K562 (cell line): ENCODE results near the gene PTPRE. TPM values are rescaled to one million over a fixed set of nuclear protein-coding genes. Genes with fewer than 3 reads are reported as not detected.

Source experiments
- ATAC-seq: fragments of 200-7000 bp; cut with Tn5 transposase; 3 replicates; pipeline ENCODE4 v1.9.1; 2020; ENCODE audit warnings: moderate library complexity
- BruUV-seq: library from RNA; stranded (reverse); fragments of 400-500 nt; replicated peaks from 2 replicates; lab custom pipeline; 2021; lab: Mats Ljungman, UMichigan
- CTCF ChIA-PET: fragments of 300-600 bp; formaldehyde crosslinking; extraction: SDS; loops from one replicate; lab custom pipeline; 2021; ENCODE audit warnings: low intra/inter-chr PET ratio; lab: Yijun Ruan, JAX
- POLR2A ChIA-PET: fragments of 300-600, 350-650 bp; sonication (Branson Sonifier 250); formaldehyde crosslinking; extraction: SDS; loops from one replicate; lab custom pipeline; 2021; ENCODE audit warnings: antibody characterized with exemption, inconsistent platforms; lab: Yijun Ruan, JAX
- DNase-seq, 4 experiments: peaks; one replicate each; pipeline versions ENCODE4 v3.0.0 to v3.0.0-alpha.2; 2011 to 2018; ENCODE audit warnings: low spot score in 3 of 4, mixed read lengths in 3 of 4; ENCODE audit errors: extremely low read depth in 1 of 4
- FAIRE-seq: peaks from 2 replicates; lab custom pipeline; 2011; peaks lifted over from hg19 to GRCh38; lab: Jason Lieb, UNC
- H2AFZ ChIP-seq: 2 replicates; pipeline ENCODE4 v1.6.0; 2011; ENCODE audit warnings: low read depth, low read length, control low read depth, inconsistent platforms
- H3K27ac ChIP-seq: fragments of 200-600 bp; 3 replicates; pipeline ENCODE4 v1.8.0; 2011; ENCODE audit warnings: low read depth, mild to moderate bottlenecking, control low read depth, inconsistent platforms, low read length, moderate library complexity, mixed read lengths; ENCODE audit errors: extremely low read depth
- H3K27me3 ChIP-seq, 2 experiments: fragments of 300-600 bp in 1 of 2; 2 replicates in 1 of 2; 3 replicates in 1 of 2; pipeline versions ENCODE4 v1.6.0 to v1.8.0; 2011; ENCODE audit warnings: inconsistent platforms in 2 of 2, low read length in 2 of 2, mild to moderate bottlenecking in 1 of 2, mixed read lengths in 1 of 2, moderate library complexity in 1 of 2; ENCODE audit not compliant: control insufficient read depth in 2 of 2, insufficient read depth in 2 of 2
- H3K36me3 ChIP-seq: fragments of 300-600 bp; 3 replicates; pipeline ENCODE4 v1.8.0; 2011; ENCODE audit warnings: mild to moderate bottlenecking, low read length, inconsistent platforms; ENCODE audit not compliant: control insufficient read depth, insufficient read depth
- H3K4me1 ChIP-seq, 2 experiments: fragments of 200-600 bp in 1 of 2; replicated peaks in 1 of 2; 2 replicates in 1 of 2; 3 replicates in 1 of 2; pipeline versions ENCODE4 v1.5.1 to v1.8.0; 2011; ENCODE audit warnings: inconsistent platforms in 2 of 2, low read length in 2 of 2, mild to moderate bottlenecking in 1 of 2, mixed read lengths in 1 of 2, moderate library complexity in 1 of 2; ENCODE audit not compliant: control insufficient read depth in 2 of 2, insufficient read depth in 2 of 2
- H3K4me2 ChIP-seq: 2 replicates; pipeline ENCODE4 v1.6.1; 2011; ENCODE audit warnings: low read length, control low read depth, inconsistent platforms, mixed read lengths; ENCODE audit not compliant: insufficient read depth
- H3K4me3 ChIP-seq: fragments of 200-600 bp; sonication (generic), shearing (Covaris generic); 2 replicates; pipeline ENCODE4 v1.5.1; 2016; ENCODE audit warnings: control low read depth, inconsistent platforms
- H3K79me2 ChIP-seq: fragments of 200-600 bp; 3 replicates; pipeline ENCODE4 v1.8.0; 2011; ENCODE audit warnings: low read length, inconsistent platforms; ENCODE audit not compliant: control insufficient read depth, insufficient read depth
- H3K9ac ChIP-seq, 2 experiments: 2 replicates each; pipeline versions ENCODE4 v1.6.0 to v1.6.1; 2011; ENCODE audit warnings: low read depth in 2 of 2, low read length in 2 of 2, control low read depth in 1 of 2, inconsistent platforms in 1 of 2, mild to moderate bottlenecking in 1 of 2, mixed read lengths in 1 of 2; ENCODE audit not compliant: insufficient read depth in 1 of 2
- H3K9me1 ChIP-seq: one replicate; pipeline ENCODE4 v1.6.0; 2011; ENCODE audit warnings: inconsistent platforms, mild to moderate bottlenecking, low read length, moderate library complexity; ENCODE audit not compliant: control insufficient read depth, insufficient read depth
- H3K9me3 ChIP-seq: replicated peaks from 2 replicates; pipeline ENCODE4 v1.5.1; 2011; ENCODE audit warnings: low read depth, low read length, inconsistent platforms; ENCODE audit not compliant: control insufficient read depth, insufficient read depth
- H4K20me1 ChIP-seq: replicated peaks from 2 replicates; pipeline ENCODE4 v1.6.1; 2011; ENCODE audit warnings: low read length, inconsistent platforms, mixed read lengths; ENCODE audit not compliant: control insufficient read depth, insufficient read depth
- ATF2 ChIP-seq: sonication (generic); formaldehyde crosslinking; IDR thresholded peaks from 2 replicates; pipeline ENCODE4 v1.8.1; 2022; ENCODE audit warnings: missing genetic modification reagents
- CREB3L1 ChIP-seq: fragments of 450-650 bp; IDR thresholded peaks from 2 replicates; pipeline ENCODE4 v1.6.1; 2014; ENCODE audit warnings: low read depth, mild to moderate bottlenecking, moderate library complexity, borderline replicate concordance
- MBD2 ChIP-seq: sonication (generic); IDR thresholded peaks from 2 replicates; pipeline ENCODE4 v1.6.1; 2016; ENCODE audit warnings: low read depth, borderline replicate concordance
- MCM5 ChIP-seq: fragments of 450-650 bp; IDR thresholded peaks from 2 replicates; pipeline ENCODE4 v1.6.1; 2016; ENCODE audit warnings: low read depth
- SMAD3 ChIP-seq: fragments of 450-650 bp; formaldehyde crosslinking; conservative IDR thresholded peaks from 2 replicates; pipeline ENCODE4 v1.4.0; 2020; ENCODE audit warnings: mild to moderate bottlenecking
- SMAD4 ChIP-seq: fragments of 250-450 bp; sonication (Bioruptor Pico); conservative IDR thresholded peaks from 2 replicates; pipeline ENCODE4 v1.8.0; 2021; ENCODE audit warnings: inconsistent platforms, mild to moderate bottlenecking, moderate library complexity
- ZNF253 ChIP-seq: fragments of 250-450 bp; sonication (Bioruptor Pico); conservative IDR thresholded peaks from 2 replicates; pipeline ENCODE4 v1.6.1; 2021; ENCODE audit warnings: mild to moderate bottlenecking
- WGBS: fragments of 100-300 bp; shearing (Covaris generic); methylation state at CpG from one replicate; pipeline ENCODE4 v1.1.6; 2016; ENCODE audit warnings: low coverage, mixed read lengths; ENCODE audit not compliant: insufficient coverage; ENCODE audit errors: missing lambda C conversion rate; 5-methylcytosine and 5-hydroxymethylcytosine counted together
- in situ Hi-C: fragments of 300-500 bp; cut with MboI; formaldehyde crosslinking; loops from 4 replicates; pipeline ENCODE4 v1.15.0; 2018; ENCODE audit warnings: inconsistent platforms, mixed read lengths
- intact Hi-C: fragments of 100-400 bp; cut with micrococcal nuclease; formaldehyde crosslinking; loops from 2 replicates; pipeline ENCODE4 v1.14.2; 2022
- polyA plus RNA-seq, 8 experiments: library from polyadenylated mRNA; depleted of rRNA in 4 of 8; stranded (reverse) in 5 of 8; unstranded in 3 of 8; fragments of >200 nt; fragmentation: Nextera tagmentation in 2 of 8; fragmentation: Illumina TruSeq in 1 of 8; extraction: Ambion mirVana in 2 of 8; extraction: Trizol in 1 of 8; gene quantifications; 2 replicates each; pipeline versions ENCODE4 v1.2.1 to v1.2.3, GENCODE V29; 2011 to 2014; ENCODE audit warnings: inconsistent platforms in 1 of 8, missing spikeins in 1 of 8
- total RNA-seq, 7 experiments: library from RNA; depleted of rRNA in 6 of 7; stranded (reverse); fragments of >200 nt in 6 of 7; fragmentation: Illumina TruSeq in 2 of 7; extraction: Trizol in 2 of 7; gene quantifications; 2 replicates each; pipeline versions ENCODE4 v1.2.1 to v1.2.3, GENCODE V29; 2011 to 2021; ENCODE audit warnings: low replicate concordance in 1 of 7

Gene PTPRE
- total and polyA plus RNA-seq, 9 of the 15 experiments (the other 6 are each of a cell fraction or from before 2014, with no cell fraction given) = 0.01 to 0.13 (median 0.04) TPM; not detected in 4

- Histone ChIP-seq H3K4me2 (no peak overlapping the region), H3K9me1 (no peaks in the 10 kb centered on the region), H3K27me3 (peaks cover 0 to 35% of the 10 kb centered on the region in 2 experiments; a peak in 2 of 5 replicates), H4K20me1 (no peaks in the 10 kb centered on the region), H3K27ac (no peak overlapping the region), H2AFZ (no peak overlapping the region), H3K4me3 (no peak overlapping the region), H3K79me2 (no peaks in the 10 kb centered on the region), H3K9ac (no peak overlapping the region), H3K9me3 (no peaks in the 10 kb centered on the region), H3K36me3 (no peaks in the 10 kb centered on the region), H3K4me1 (no peaks in the 10 kb centered on the region)
- TF ChIP-seq ZNF253 (CRISPR knock-in tag) (no peak), SMAD4 (no peak), MCM5 (no peak), SMAD3 (CRISPR knock-in tag) (no peak), ATF2 (CRISPR knock-in tag) (no peak), MBD2 (no peak), CREB3L1 (no peak)
- DNase-seq (no peak), ATAC-seq (no peak), FAIRE-seq (no peak)
- CTCF ChIA-PET = no interaction called here
- no TSS peak for BruUV-seq
- intact Hi-C loops = no loop called here
- POLR2A ChIA-PET = no interaction called here
- in situ Hi-C loops = no loop called here
- 0% methylated on average over 5 of the region's 8 CpGs for WGBS
Observed at GRCh38 chr10:128027306-128027705, 120.4 kb downstream of the PTPRE start.
